DND-41 (cell line): ENCODE measurements around the gene ST8SIA4.

Source experiments
- ATAC-seq: fragments of 200-7000 bp; cut with Tn5 transposase; 3 replicates; pipeline ENCODE4 v1.9.1; 2021; ENCODE audit warnings: low read depth; ENCODE audit not compliant: insufficient read depth
- DNase-seq: peaks from one replicate; pipeline ENCODE4 v3.0.0-alpha.2; 2020
- H2AFZ ChIP-seq: 2 replicates; pipeline ENCODE4 v1.6.0; 2012; ENCODE audit warnings: low read depth, low read length
- H3K27ac ChIP-seq: 2 replicates; pipeline ENCODE4 v1.5.1; 2012; ENCODE audit warnings: low read length, inconsistent platforms
- H3K27me3 ChIP-seq: fragments of 200-600 bp; sonication (generic); 2 replicates; pipeline ENCODE4 v1.6.0; 2012; ENCODE audit warnings: low read length, mild to moderate bottlenecking, inconsistent platforms; ENCODE audit not compliant: insufficient read depth, poor library complexity
- H3K36me3 ChIP-seq: 2 replicates; pipeline ENCODE4 v1.5.1; 2012; ENCODE audit warnings: low read length, inconsistent platforms; ENCODE audit not compliant: insufficient read depth
- H3K4me1 ChIP-seq: 2 replicates; pipeline ENCODE4 v1.5.1; 2012; ENCODE audit warnings: mild to moderate bottlenecking, low read length; ENCODE audit not compliant: insufficient read depth
- H3K4me2 ChIP-seq: 2 replicates; pipeline ENCODE4 v1.6.0; 2012; ENCODE audit warnings: mild to moderate bottlenecking, moderate library complexity, low read length, inconsistent platforms; ENCODE audit not compliant: insufficient read depth
- H3K4me3 ChIP-seq, 2 experiments: fragments of 200-600 bp in 1 of 2; shearing (Covaris generic) in 1 of 2; 2 replicates each; pipeline ENCODE4 v1.5.1; 2012 to 2016; ENCODE audit warnings: inconsistent platforms in 2 of 2, low read length in 2 of 2, mild to moderate bottlenecking in 2 of 2, low read depth in 1 of 2, moderate library complexity in 1 of 2
- H3K79me2 ChIP-seq: 2 replicates; pipeline ENCODE4 v1.6.0; 2012; ENCODE audit warnings: low read length, inconsistent platforms; ENCODE audit not compliant: insufficient read depth
- H3K9ac ChIP-seq: 2 replicates; pipeline ENCODE4 v1.6.0; 2012; ENCODE audit warnings: low read depth, mild to moderate bottlenecking, inconsistent platforms, low read length, moderate library complexity
- H3K9me3 ChIP-seq: 2 replicates; pipeline ENCODE4 v1.5.1; 2012; ENCODE audit warnings: low read length, moderate library complexity, mild to moderate bottlenecking, inconsistent platforms; ENCODE audit not compliant: insufficient read depth, severe bottlenecking
- H4K20me1 ChIP-seq: 2 replicates; pipeline ENCODE4 v1.6.0; 2012; ENCODE audit warnings: low read length; ENCODE audit not compliant: insufficient read depth
- EZH2 ChIP-seq: IDR thresholded peaks from 3 replicates; pipeline ENCODE4 v1.6.1; 2012; ENCODE audit warnings: borderline replicate concordance, low read depth, mild to moderate bottlenecking, moderate library complexity, low read length, inconsistent platforms; ENCODE audit not compliant: severe bottlenecking
- TF ChIP-seq, protein P1 (sequence below): IDR thresholded peaks from 2 replicates; pipeline ENCODE4 v1.5.1; 2012; ENCODE audit warnings: borderline replicate concordance, low read length, moderate library complexity, mild to moderate bottlenecking; ENCODE audit not compliant: poor library complexity, severe bottlenecking; ENCODE audit errors: extremely low read depth

The ST8SIA4 gene

DNA sequence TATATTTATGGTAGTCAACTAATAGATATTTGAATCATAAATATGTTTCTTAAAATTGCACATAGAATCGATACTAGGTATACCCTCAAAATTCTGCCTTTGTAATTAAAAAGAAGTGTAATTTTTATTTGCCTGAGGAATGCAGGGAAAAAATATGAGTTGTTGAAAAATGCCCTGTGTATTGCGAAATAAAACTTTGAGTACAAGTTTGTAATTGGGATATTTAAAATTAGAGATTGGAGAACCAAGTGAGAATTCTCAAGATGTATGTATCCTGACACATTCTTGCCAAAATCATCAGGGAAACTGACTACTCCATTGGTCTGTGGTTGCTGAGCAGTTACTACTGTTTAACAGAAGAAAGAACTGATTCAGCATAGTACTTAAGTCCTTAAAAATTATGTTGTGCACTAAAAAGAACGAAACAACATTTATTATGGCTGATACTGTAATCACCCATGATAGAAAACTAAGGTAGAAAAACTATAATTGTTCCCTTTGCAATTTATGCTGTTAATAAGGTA is 36.0 kb downstream of the ST8SIA4 start:
- no peak overlapping the region for H3K9ac ChIP-seq
- no peaks in the 10 kb centered on the region for H3K9me3 ChIP-seq
- no peak overlapping the region for H3K4me2 ChIP-seq
- H3K79me2 ChIP-seq: peaks cover 94% of the 10 kb centered on the region
- TF ChIP-seq, protein P1, sequence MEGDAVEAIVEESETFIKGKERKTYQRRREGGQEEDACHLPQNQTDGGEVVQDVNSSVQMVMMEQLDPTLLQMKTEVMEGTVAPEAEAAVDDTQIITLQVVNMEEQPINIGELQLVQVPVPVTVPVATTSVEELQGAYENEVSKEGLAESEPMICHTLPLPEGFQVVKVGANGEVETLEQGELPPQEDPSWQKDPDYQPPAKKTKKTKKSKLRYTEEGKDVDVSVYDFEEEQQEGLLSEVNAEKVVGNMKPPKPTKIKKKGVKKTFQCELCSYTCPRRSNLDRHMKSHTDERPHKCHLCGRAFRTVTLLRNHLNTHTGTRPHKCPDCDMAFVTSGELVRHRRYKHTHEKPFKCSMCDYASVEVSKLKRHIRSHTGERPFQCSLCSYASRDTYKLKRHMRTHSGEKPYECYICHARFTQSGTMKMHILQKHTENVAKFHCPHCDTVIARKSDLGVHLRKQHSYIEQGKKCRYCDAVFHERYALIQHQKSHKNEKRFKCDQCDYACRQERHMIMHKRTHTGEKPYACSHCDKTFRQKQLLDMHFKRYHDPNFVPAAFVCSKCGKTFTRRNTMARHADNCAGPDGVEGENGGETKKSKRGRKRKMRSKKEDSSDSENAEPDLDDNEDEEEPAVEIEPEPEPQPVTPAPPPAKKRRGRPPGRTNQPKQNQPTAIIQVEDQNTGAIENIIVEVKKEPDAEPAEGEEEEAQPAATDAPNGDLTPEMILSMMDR: no peak
- no peak for TF ChIP-seq EZH2
- no peaks in the 10 kb centered on the region for H3K27me3 ChIP-seq
- no peak for ATAC-seq
- peaks cover 63% of the 10 kb centered on the region for H3K36me3 ChIP-seq
- no peak overlapping the region for H3K27ac ChIP-seq
- H4K20me1 ChIP-seq: no peaks in the 10 kb centered on the region
- no peak overlapping the region for H3K4me3 ChIP-seq
- no peak for DNase-seq
- H2AFZ ChIP-seq: no peak overlapping the region
- no peaks in the 10 kb centered on the region for H3K4me1 ChIP-seq

DNA sequence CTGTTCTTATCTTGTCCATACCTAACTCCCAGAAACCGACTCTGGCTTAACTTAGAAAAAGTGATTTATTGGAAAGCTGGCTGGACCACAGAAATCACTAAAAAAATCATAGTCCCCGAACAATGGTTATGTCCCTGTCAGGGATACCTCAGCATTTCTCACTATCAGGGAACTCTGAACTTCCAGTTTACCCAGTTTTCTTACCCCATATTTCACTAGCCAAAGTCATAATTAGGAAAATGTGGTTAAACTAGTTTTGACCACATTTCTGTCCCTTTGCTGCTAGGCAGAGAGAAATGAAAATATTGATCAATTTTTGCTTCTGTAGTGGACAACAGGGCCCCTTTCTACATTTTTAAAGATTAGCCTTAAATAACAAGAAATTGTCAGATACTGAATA is 38.2 kb downstream of the ST8SIA4 start:
- Histone ChIP-seq H3K27me3 (no peaks in the 10 kb centered on the region), H3K4me2 (no peak overlapping the region), H3K4me1 (0 out of 2 replicates have a peak, but pooled peaks cover 3% of the 10 kb centered on the region), H3K27ac (no peak overlapping the region), H3K36me3 (peaks cover 56% of the 10 kb centered on the region), H3K9me3 (no peaks in the 10 kb centered on the region), H3K9ac (no peak overlapping the region), H4K20me1 (no peaks in the 10 kb centered on the region), H2AFZ (no peak overlapping the region), H3K79me2 (peaks cover 95% of the 10 kb centered on the region), H3K4me3 (no peak overlapping the region)
- TF ChIP-seq, protein P1: no peak
- no peak for TF ChIP-seq EZH2
- ATAC-seq: no peak
- DNase-seq: no peak

DNA sequence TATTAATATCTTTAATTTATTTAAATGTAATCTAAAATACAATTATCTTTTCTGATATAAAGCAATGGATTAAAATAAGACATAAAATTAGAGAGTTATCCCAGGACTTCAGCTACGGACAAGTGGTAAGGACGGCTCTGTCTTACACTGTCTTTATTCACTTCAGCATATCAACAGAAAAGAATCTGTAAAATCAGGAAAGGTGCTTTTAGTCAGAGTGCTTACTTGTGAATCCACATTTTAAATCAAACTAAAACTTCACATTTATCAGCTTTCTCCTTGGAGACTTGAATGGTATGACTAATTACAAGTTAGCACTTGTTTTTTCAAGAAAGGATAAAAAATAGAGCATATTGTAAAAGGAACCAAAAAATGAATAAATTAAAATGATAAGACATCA is 39.3 kb downstream of the ST8SIA4 start:
- no peaks in the 10 kb centered on the region for H3K9me3 ChIP-seq
- H3K4me3 ChIP-seq: no peak overlapping the region
- H3K4me2 ChIP-seq: no peak overlapping the region
- no peak for TF ChIP-seq EZH2
- TF ChIP-seq, protein P1: no peak
- H3K9ac ChIP-seq: no peak overlapping the region
- H3K27me3 ChIP-seq: no peaks in the 10 kb centered on the region
- no peak overlapping the region for H2AFZ ChIP-seq
- peaks cover 46% of the 10 kb centered on the region for H3K36me3 ChIP-seq
- peaks cover 95% of the 10 kb centered on the region for H3K79me2 ChIP-seq
- H3K4me1 ChIP-seq: 0 out of 2 replicates have a peak, but pooled peaks cover 3% of the 10 kb centered on the region
- no peaks in the 10 kb centered on the region for H4K20me1 ChIP-seq
- ATAC-seq: no peak
- DNase-seq: no peak
- H3K27ac ChIP-seq: no peak overlapping the region

DNA sequence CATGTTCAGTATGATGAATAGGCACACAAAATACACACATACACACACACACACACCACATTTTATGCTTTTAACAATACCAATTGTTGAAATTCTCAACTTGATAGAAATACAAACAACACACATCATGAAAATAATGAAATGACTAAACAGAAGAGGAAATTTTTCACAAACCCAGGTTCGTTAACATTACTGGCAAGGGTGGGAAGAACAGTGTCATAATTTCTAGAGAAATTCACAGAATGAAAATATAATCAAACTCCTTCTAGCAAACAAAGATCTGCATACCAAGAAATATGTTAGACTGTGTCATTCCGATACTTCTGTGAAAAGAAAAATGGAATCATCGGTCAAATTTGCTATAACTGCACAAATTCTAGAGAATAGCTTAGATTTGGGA is 41.9 kb downstream of the ST8SIA4 start:
- ATAC-seq: no peak
- 0 out of 2 replicates have a peak, but pooled peaks cover 3% of the 10 kb centered on the region for H3K4me1 ChIP-seq
- H3K4me2 ChIP-seq: no peak overlapping the region
- no peak overlapping the region for H2AFZ ChIP-seq
- H3K9me3 ChIP-seq: no peaks in the 10 kb centered on the region
- no peak overlapping the region for H3K27ac ChIP-seq
- DNase-seq: no peak
- peaks cover 45% of the 10 kb centered on the region for H3K36me3 ChIP-seq
- H3K9ac ChIP-seq: no peak overlapping the region
- no peaks in the 10 kb centered on the region for H4K20me1 ChIP-seq
- peaks cover 94% of the 10 kb centered on the region for H3K79me2 ChIP-seq
- no peaks in the 10 kb centered on the region for H3K27me3 ChIP-seq
- TF ChIP-seq, protein P1: no peak
- TF ChIP-seq EZH2: no peak
- H3K4me3 ChIP-seq: no peak overlapping the region
